GM23248 (cell line): ENCODE data around the gene PARVA. TPM values are rescaled to one million over a fixed set of nuclear protein-coding genes. Genes with fewer than 3 reads are reported as not detected.

Experiments
- DNase-seq: peaks from one replicate; pipeline ENCODE4 v3.0.0-alpha.2; 2015
- H2AFZ ChIP-seq: fragments of 200-600 bp; sonication (generic); 2 replicates; pipeline ENCODE4 v1.6.1; 2016; ENCODE audit warnings: antibody characterized with exemption
- H3F3A ChIP-seq: fragments of 200-600 bp; sonication (generic); 2 replicates; pipeline ENCODE4 v1.6.1; 2016; ENCODE audit warnings: mild to moderate bottlenecking, antibody characterized with exemption, mixed run types; ENCODE audit not compliant: insufficient read depth
- H3K27ac ChIP-seq: fragments of 200-600 bp; sonication (generic); 2 replicates; pipeline ENCODE4 v1.5.1; 2016; ENCODE audit warnings: mild to moderate bottlenecking
- H3K27me3 ChIP-seq: fragments of 200-600 bp; sonication (generic); replicated peaks from 2 replicates; pipeline ENCODE4 v1.6.1; 2016; ENCODE audit warnings: mild to moderate bottlenecking; ENCODE audit not compliant: insufficient read depth
- H3K36me3 ChIP-seq: fragments of 200-600 bp; sonication (generic); 2 replicates; pipeline ENCODE4 v1.6.1; 2016; ENCODE audit warnings: low read depth, mild to moderate bottlenecking
- H3K4me1 ChIP-seq: fragments of 200-600 bp; sonication (generic); 2 replicates; pipeline ENCODE4 v1.6.1; 2016; ENCODE audit warnings: mild to moderate bottlenecking; ENCODE audit not compliant: insufficient read depth
- H3K4me2 ChIP-seq: fragments of 200-600 bp; sonication (generic); one replicate; pipeline ENCODE4 v1.6.1; 2016; ENCODE audit warnings: mild to moderate bottlenecking; ENCODE audit not compliant: unreplicated experiment
- H3K4me3 ChIP-seq: fragments of 200-600 bp; sonication (generic); 2 replicates; pipeline ENCODE4 v1.5.1; 2016; ENCODE audit warnings: mild to moderate bottlenecking
- H3K79me2 ChIP-seq: fragments of 200-600 bp; sonication (generic); 2 replicates; pipeline ENCODE4 v1.6.1; 2016; ENCODE audit warnings: mild to moderate bottlenecking; ENCODE audit not compliant: insufficient read depth
- H3K9ac ChIP-seq: fragments of 200-600 bp; sonication (generic); 2 replicates; pipeline ENCODE4 v1.6.1; 2016; ENCODE audit warnings: mild to moderate bottlenecking
- H3K9me2 ChIP-seq: fragments of 200-600 bp; sonication (generic); 2 replicates; pipeline ENCODE4 v1.6.1; 2016; ENCODE audit warnings: mixed run types, mild to moderate bottlenecking, moderate library complexity; ENCODE audit not compliant: insufficient read depth
- H3K9me3 ChIP-seq: fragments of 200-600 bp; sonication (generic); one replicate; pipeline ENCODE4 v1.6.1; 2017; ENCODE audit warnings: low read depth
- H4K20me1 ChIP-seq: fragments of 200-600 bp; sonication (generic); 2 replicates; pipeline ENCODE4 v1.6.0; 2016; ENCODE audit not compliant: insufficient read depth
- EZH2 ChIP-seq: fragments of 200-600 bp; sonication (generic); IDR thresholded peaks from 2 replicates; pipeline ENCODE4 v1.6.1; 2018; ENCODE audit warnings: antibody characterized with exemption, mild to moderate bottlenecking; ENCODE audit not compliant: insufficient read depth, poor library complexity, severe bottlenecking
- EZH2phosphoT487 ChIP-seq: fragments of 200-600 bp; sonication (generic); IDR thresholded peaks from 2 replicates; pipeline ENCODE4 v1.6.1; 2018; ENCODE audit warnings: antibody characterized with exemption, moderate library complexity, mild to moderate bottlenecking, low read depth; ENCODE audit not compliant: insufficient read depth
- WGBS, 2 experiments: methylation state at CpG; one replicate each; pipeline ENCODE4 v1.1.6; 2015 to 2017; ENCODE audit warnings: low lambda C conversion rate in 2 of 2, low coverage in 1 of 2; ENCODE audit errors: missing lambda C conversion rate in 2 of 2; 5-methylcytosine and 5-hydroxymethylcytosine counted together
- in situ Hi-C: fragments of 300-500 bp; cut with MboI; formaldehyde crosslinking; loops from 2 replicates; pipeline ENCODE4 v1.15.0; 2020
- polyA plus RNA-seq: library from polyadenylated mRNA; unstranded; fragments of >200 nt; fragmentation: Nextera tagmentation; extraction: Ambion mirVana; gene quantifications from 2 replicates; pipeline ENCODE4 v1.2.1, GENCODE V29; 2016
- total RNA-seq: library from RNA; depleted of rRNA; stranded (reverse); fragments of >200 nt; shearing (Covaris generic); gene quantifications from 2 replicates; pipeline ENCODE4 v1.2.3, GENCODE V29; 2014

Gene PARVA
- total and polyA plus RNA-seq, 2 experiments from 2014 or later = 87.9 to 121 TPM

- H3K4me3 ChIP-seq = no peak overlapping the region
- peaks cover 12% of the 10 kb centered on the region; the same call in 1 of the 2 replicates for H4K20me1 ChIP-seq
- H2AFZ ChIP-seq = no peak overlapping the region
- H3K4me1 ChIP-seq = peaks cover 25% of the 10 kb centered on the region
- H3F3A ChIP-seq = peaks cover 29% of the 10 kb centered on the region
- no peaks in the 10 kb centered on the region for H3K9me3 ChIP-seq
- no peak for DNase-seq
- H3K9me2 ChIP-seq = no peaks in the 10 kb centered on the region
- TF ChIP-seq EZH2 = no peak
- TF ChIP-seq EZH2phosphoT487 = no peak
- no peak overlapping the region for H3K9ac ChIP-seq
- no peaks in the 10 kb centered on the region for H3K27me3 ChIP-seq
- peaks cover under 1% of the 10 kb centered on the region; the same call in 1 of the 2 replicates for H3K36me3 ChIP-seq
- 97 to 100% methylated on average over 2 of the region's 2 CpGs for WGBS, 2 experiments
- H3K27ac ChIP-seq = no peak overlapping the region
- H3K4me2 ChIP-seq = no peak overlapping the region
- in situ Hi-C loops = no loop called here
- H3K79me2 ChIP-seq = peaks cover 100% of the 10 kb centered on the region
Observed at GRCh38 chr11:12386745-12387144, 9.4 kb downstream of the PARVA start.

- no peak for DNase-seq
- peaks cover 13% of the 10 kb centered on the region; the same call in 1 of the 2 replicates for H4K20me1 ChIP-seq
- H3K4me3 ChIP-seq = no peak overlapping the region
Observed at GRCh38 chr11:12388173-12388572, 10.8 kb downstream of the PARVA start.

GRCh38 chr11:12388939-12389670, 11.7 kb downstream of the PARVA start:
- Histone ChIP-seq H3K4me1 (peaks cover 31% of the 10 kb centered on the region), H3K9ac (no peak overlapping the region), H3K4me3 (no peak overlapping the region), H3K4me2 (no peak overlapping the region), H2AFZ (no peak overlapping the region), H3K27me3 (no peaks in the 10 kb centered on the region), H4K20me1 (peaks cover 15% of the 10 kb centered on the region; the same call in 1 of the 2 replicates), H3K36me3 (peaks cover 4% of the 10 kb centered on the region), H3F3A (peaks cover 22% of the 10 kb centered on the region), H3K79me2 (peaks cover 100% of the 10 kb centered on the region), H3K27ac (peak overlapping the region; percentile 35), H3K9me3 (no peaks in the 10 kb centered on the region), H3K9me2 (no peaks in the 10 kb centered on the region)
- 96 to 100% methylated on average over 2 of the region's 2 CpGs for WGBS, 2 experiments
- DNase-seq = no peak
- in situ Hi-C loops = no loop called here
- TF ChIP-seq EZH2phosphoT487 = no peak
- no peak for TF ChIP-seq EZH2

More at GRCh38 chr11:12388173-12388572, 10.8 kb downstream of the PARVA start:
- Histone ChIP-seq H3K27me3 (no peaks in the 10 kb centered on the region), H3K4me1 (peaks cover 31% of the 10 kb centered on the region), H3K9me2 (no peaks in the 10 kb centered on the region), H3K79me2 (peaks cover 100% of the 10 kb centered on the region), H3K4me2 (no peak overlapping the region), H3K9me3 (no peaks in the 10 kb centered on the region), H3K36me3 (no peaks in the 10 kb centered on the region; the same call in 1 of the 2 replicates), H3K9ac (no peak overlapping the region), H3K27ac (no peak overlapping the region), H2AFZ (no peak overlapping the region), H3F3A (peaks cover 22% of the 10 kb centered on the region)
- 43% methylated on average over 3 of the region's 3 CpGs for WGBS, 2 experiments
- in situ Hi-C loops = no loop called here
- TF ChIP-seq EZH2 (no peak), EZH2phosphoT487 (no peak)

GRCh38 chr11:12389676-12390657, 12.6 kb downstream of the PARVA start:
- H4K20me1 ChIP-seq = peaks cover 12% of the 10 kb centered on the region; the same call in 1 of the 2 replicates
- no peaks in the 10 kb centered on the region for H3K27me3 ChIP-seq
- H3K27ac ChIP-seq = peak overlapping the region; percentile 57
- H3K9me2 ChIP-seq = no peaks in the 10 kb centered on the region
- no peak for TF ChIP-seq EZH2
- 55 to 59% methylated on average over 9 to 10 of the region's 10 CpGs for WGBS, 2 experiments
- no peak overlapping the region for H2AFZ ChIP-seq
- H3K4me2 ChIP-seq = peak overlapping the region; percentile 21
- H3K9me3 ChIP-seq = no peaks in the 10 kb centered on the region
- peaks cover 31% of the 10 kb centered on the region for H3K4me1 ChIP-seq
- in situ Hi-C loops = no loop called here
- no peak overlapping the region for H3K4me3 ChIP-seq
- H3F3A ChIP-seq = peaks cover 22% of the 10 kb centered on the region
- H3K36me3 ChIP-seq = peaks cover 7% of the 10 kb centered on the region
- H3K79me2 ChIP-seq = peaks cover 100% of the 10 kb centered on the region
- H3K9ac ChIP-seq = peak overlapping the region; percentile 35
- peak; percentile 62 for DNase-seq
